Spinal cord (tissue), 10 donors: Measurements from ENCODE around the gene GLT6D1. TPM values are rescaled to one million over a fixed set of nuclear protein-coding genes. Genes with fewer than 3 reads are reported as not detected.

ENCODE experiments used
- DNase-seq, 6 donors: peaks; one replicate each; pipeline versions ENCODE4 v3.0.0 to v3.0.0-alpha.2; 2013 to 2015; ENCODE audit warnings: low spot score in 6 of 6, low read depth in 4 of 6
- H3K27ac ChIP-seq: one replicate; pipeline ENCODE4 v1.5.1; 2013; ENCODE audit warnings: low read depth, low read length, control low read depth
- H3K27me3 ChIP-seq: one replicate; pipeline ENCODE4 v1.6.1; 2013; ENCODE audit warnings: low read length; ENCODE audit not compliant: control insufficient read depth, insufficient read depth
- H3K36me3 ChIP-seq: one replicate; pipeline ENCODE4 v1.6.1; 2013; ENCODE audit warnings: low read length; ENCODE audit not compliant: control insufficient read depth, insufficient read depth
- H3K4me1 ChIP-seq: one replicate; pipeline ENCODE4 v1.6.1; 2013; ENCODE audit warnings: low read length; ENCODE audit not compliant: control insufficient read depth, insufficient read depth
- H3K4me3 ChIP-seq: one replicate; pipeline ENCODE4 v1.5.1; 2013; ENCODE audit warnings: low read depth, low read length, control low read depth
- H3K9me3 ChIP-seq: one replicate; pipeline ENCODE4 v1.6.1; 2013; ENCODE audit warnings: low read length; ENCODE audit not compliant: control insufficient read depth, insufficient read depth
- WGBS: methylation state at CpG from one replicate; pipeline ENCODE4 v1.1.5; 2013; ENCODE audit warnings: missing lambda C conversion rate; ENCODE audit not compliant: insufficient coverage; 5-methylcytosine and 5-hydroxymethylcytosine counted together
- polyA plus RNA-seq, 2 donors: library from polyadenylated mRNA; unstranded; fragments of 120-200 nt; gene quantifications; one replicate each; pipeline ENCODE4 v1.2.1, GENCODE V29; 2013; ENCODE audit not compliant: insufficient read length in 2 of 2
- total RNA-seq, 2 donors: library from RNA; depleted of rRNA in 1 of 2; stranded (reverse); fragments of 120-200 nt in 1 of 2; fragments of >200 nt in 1 of 2; gene quantifications; one replicate each; pipeline versions ENCODE4 v1.2.3 to v1.2.4, GENCODE V29; 2013 to 2014
- donor health status: healthy.

Gene GLT6D1
- total and polyA plus RNA-seq, 4 donors: not detected

DNA sequence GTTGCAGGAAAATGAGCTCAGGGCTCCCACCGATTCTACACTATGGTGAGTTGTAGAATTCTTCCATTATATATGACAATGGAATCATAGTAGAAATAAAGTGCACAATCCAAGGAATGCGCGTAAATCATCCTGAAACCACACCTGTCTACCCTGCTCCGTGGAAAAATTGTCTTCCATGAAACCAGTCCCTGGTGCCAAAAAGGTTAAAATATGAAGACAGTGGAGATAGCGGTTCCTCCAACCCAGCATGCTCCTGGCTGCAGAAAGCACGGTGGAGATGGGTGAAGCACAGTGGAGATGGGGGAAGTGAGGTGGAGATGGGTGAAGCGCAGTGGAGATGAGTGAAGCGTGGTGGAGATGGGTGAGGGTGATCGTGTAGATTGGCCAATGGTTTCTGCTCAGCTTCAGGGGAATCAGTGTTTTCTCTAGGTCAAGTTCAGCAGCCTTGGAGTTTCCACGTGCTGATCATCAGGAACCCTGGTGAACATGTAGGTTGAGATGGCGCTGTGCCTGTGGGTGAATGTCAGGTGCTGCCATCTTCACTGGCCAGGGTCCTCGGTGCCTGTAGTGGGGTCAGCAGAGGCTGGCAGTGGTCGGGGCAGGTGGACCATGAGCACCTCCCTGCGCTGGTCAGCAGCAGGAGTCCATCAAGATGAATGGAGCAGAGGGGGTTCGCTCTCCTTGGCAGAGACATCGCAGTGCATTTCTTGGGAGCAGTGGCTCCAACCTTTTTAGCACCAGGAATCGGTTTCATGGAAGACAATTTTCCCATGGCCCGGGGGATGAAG lies 57.5 kb downstream of the GLT6D1 start:
- no peak overlapping the region for H3K4me3 ChIP-seq
- no peak for DNase-seq
- no peaks in the 10 kb centered on the region for H3K9me3 ChIP-seq
- no peaks in the 10 kb centered on the region for H3K36me3 ChIP-seq
- no peak overlapping the region for H3K27ac ChIP-seq
- H3K27me3 ChIP-seq: no peaks in the 10 kb centered on the region
- no peaks in the 10 kb centered on the region for H3K4me1 ChIP-seq
- WGBS: 88% methylated on average over 12 of the region's 18 CpGs

GRCh38 chr9:135580664-135581380 lies 58.5 kb downstream of the GLT6D1 start:
- DNase-seq: no peak
- Histone ChIP-seq H3K9me3 (no peaks in the 10 kb centered on the region), H3K36me3 (no peaks in the 10 kb centered on the region), H3K27me3 (no peaks in the 10 kb centered on the region), H3K4me1 (no peaks in the 10 kb centered on the region), H3K4me3 (no peak overlapping the region), H3K27ac (no peak overlapping the region)
- WGBS: 81% methylated on average over 7 of the region's 11 CpGs

- Histone ChIP-seq H3K9me3 (no peaks in the 10 kb centered on the region), H3K36me3 (no peaks in the 10 kb centered on the region), H3K4me3 (no peak overlapping the region), H3K27ac (no peak overlapping the region), H3K4me1 (no peaks in the 10 kb centered on the region), H3K27me3 (no peaks in the 10 kb centered on the region)
- WGBS: 68% methylated on average over 8 of the region's 10 CpGs
- DNase-seq: no peak
Measured at GRCh38 chr9:135579889-135580660, 59.3 kb downstream of the GLT6D1 start.

- H3K27me3 ChIP-seq: no peaks in the 10 kb centered on the region
- no peaks in the 10 kb centered on the region for H3K4me1 ChIP-seq
- H3K27ac ChIP-seq: no peak overlapping the region
- H3K9me3 ChIP-seq: no peaks in the 10 kb centered on the region
- no peak for DNase-seq
- H3K36me3 ChIP-seq: no peaks in the 10 kb centered on the region
- WGBS: 40% methylated on average over 2 of the region's 2 CpGs
- no peak overlapping the region for H3K4me3 ChIP-seq
Measured at GRCh38 chr9:135579356-135579755, 60.0 kb downstream of the GLT6D1 start.

GRCh38 chr9:135577256-135577655 lies 62.1 kb downstream of the GLT6D1 start:
- Histone ChIP-seq H3K27ac (no peak overlapping the region), H3K4me3 (no peak overlapping the region), H3K9me3 (no peaks in the 10 kb centered on the region), H3K4me1 (no peaks in the 10 kb centered on the region), H3K36me3 (no peaks in the 10 kb centered on the region), H3K27me3 (no peaks in the 10 kb centered on the region)
- WGBS: 83% methylated on average over 5 of the region's 10 CpGs
- no peak for DNase-seq

DNA sequence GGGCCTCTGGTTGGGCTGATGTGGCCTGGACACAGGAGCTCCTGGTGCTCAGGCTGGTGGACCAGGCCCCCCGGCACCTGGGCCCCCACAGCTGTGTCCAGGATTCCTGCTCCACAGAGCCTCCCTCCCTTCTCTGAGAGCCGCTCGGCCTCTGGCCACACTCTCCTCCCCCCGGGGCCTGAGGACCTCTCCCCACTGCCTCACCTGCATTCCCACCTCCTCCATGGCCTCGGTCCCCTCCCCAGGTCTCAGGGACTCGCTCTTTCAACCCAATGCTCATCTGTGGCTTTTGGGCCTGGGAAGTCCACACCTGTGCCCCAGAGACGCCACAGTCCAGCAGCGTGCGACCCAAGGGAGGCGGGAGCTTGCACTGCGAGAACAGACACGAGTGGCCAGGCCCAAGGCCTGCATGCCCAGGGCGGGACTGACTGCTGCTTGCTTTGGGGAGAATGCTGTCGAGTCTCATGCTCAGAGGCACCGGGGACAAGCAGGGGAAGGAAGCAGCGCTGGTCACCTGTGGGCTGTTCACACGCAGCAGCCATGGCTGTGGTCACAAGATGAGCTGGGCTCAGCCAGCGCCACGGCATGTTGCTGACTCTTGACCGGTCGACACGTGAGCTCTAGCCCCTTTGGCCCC lies 63.2 kb downstream of the GLT6D1 start:
- no peak overlapping the region for H3K4me3 ChIP-seq
- no peak for DNase-seq
- WGBS: 86% methylated on average over 21 of the region's 22 CpGs
- H3K27me3 ChIP-seq: no peaks in the 10 kb centered on the region
- no peaks in the 10 kb centered on the region for H3K9me3 ChIP-seq
- H3K27ac ChIP-seq: no peak overlapping the region
- H3K4me1 ChIP-seq: no peaks in the 10 kb centered on the region
- H3K36me3 ChIP-seq: no peaks in the 10 kb centered on the region

DNA sequence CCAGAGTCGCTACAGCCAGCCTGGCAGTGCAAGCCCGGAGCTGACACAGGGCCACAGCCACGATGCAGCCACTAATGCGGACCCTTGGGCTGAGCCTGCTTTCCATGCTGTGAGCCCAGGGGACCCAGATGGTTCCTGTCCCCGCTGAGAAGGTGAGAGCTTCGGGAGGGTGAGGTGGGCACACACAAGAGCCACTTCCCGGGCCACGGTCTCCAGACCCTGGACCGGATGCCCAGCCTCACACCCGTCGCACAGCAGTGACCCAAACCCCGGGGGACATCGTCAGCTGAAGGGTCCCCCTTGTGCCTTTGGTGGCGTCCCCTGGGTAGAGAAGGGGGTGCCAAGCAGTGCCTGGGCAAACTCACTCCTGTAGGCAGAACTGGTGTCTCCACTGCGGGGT lies 64.4 kb downstream of the GLT6D1 start:
- H3K9me3 ChIP-seq: no peaks in the 10 kb centered on the region
- no peaks in the 10 kb centered on the region for H3K36me3 ChIP-seq
- DNase-seq: no peak
- 88% methylated on average over 14 of the region's 15 CpGs for WGBS
- H3K4me3 ChIP-seq: no peak overlapping the region
- peaks cover 2% of the 10 kb centered on the region for H3K27me3 ChIP-seq
- no peak overlapping the region for H3K27ac ChIP-seq
- H3K4me1 ChIP-seq: no peaks in the 10 kb centered on the region

GRCh38 chr9:135574331-135574730 lies 65.0 kb downstream of the GLT6D1 start:
- no peak for DNase-seq
- 81% methylated on average over 14 of the region's 14 CpGs for WGBS
- peaks cover 2% of the 10 kb centered on the region for H3K27me3 ChIP-seq
- no peak overlapping the region for H3K4me3 ChIP-seq
- H3K4me1 ChIP-seq: no peaks in the 10 kb centered on the region
- no peak overlapping the region for H3K27ac ChIP-seq
- no peaks in the 10 kb centered on the region for H3K36me3 ChIP-seq
- H3K9me3 ChIP-seq: no peaks in the 10 kb centered on the region
